Measurements from ENCODE around the gene PXDN.

DNA sequence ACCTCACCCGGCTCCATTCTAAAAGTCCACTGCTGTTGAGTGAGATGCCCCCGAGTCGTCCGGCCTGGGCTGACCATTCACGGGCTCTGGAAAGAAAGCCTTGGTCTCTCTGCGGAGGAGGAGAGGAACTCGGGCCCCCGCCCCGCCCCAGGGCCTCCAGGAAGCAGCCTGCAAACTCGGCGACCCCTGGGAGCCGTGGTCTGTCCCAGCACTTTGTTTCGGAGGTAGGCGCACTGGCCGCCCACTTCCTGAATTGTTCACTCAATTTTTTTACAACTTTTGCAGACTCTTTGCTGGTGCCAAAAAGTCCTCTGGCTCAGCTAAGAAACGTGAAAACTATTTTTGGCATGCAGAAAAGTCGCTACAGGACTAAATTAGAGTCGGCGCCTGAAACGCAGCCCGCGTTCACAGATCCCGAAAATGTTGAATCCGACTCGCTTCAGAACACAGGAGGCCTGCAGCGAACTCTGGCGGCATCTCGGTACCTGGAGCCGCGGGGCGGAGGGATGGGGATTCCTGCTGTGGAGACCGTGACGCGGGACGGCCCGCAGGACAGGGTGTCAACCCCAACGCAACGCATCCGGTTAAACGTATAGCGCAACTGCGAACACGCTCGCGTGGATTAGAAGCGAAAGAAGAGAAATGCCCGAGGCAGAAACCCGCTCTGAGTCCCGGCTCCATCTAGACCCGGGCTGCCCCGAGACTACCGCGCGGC is 1.5 kb downstream of the PXDN start:
- TF ChIP-seq, protein P1, sequence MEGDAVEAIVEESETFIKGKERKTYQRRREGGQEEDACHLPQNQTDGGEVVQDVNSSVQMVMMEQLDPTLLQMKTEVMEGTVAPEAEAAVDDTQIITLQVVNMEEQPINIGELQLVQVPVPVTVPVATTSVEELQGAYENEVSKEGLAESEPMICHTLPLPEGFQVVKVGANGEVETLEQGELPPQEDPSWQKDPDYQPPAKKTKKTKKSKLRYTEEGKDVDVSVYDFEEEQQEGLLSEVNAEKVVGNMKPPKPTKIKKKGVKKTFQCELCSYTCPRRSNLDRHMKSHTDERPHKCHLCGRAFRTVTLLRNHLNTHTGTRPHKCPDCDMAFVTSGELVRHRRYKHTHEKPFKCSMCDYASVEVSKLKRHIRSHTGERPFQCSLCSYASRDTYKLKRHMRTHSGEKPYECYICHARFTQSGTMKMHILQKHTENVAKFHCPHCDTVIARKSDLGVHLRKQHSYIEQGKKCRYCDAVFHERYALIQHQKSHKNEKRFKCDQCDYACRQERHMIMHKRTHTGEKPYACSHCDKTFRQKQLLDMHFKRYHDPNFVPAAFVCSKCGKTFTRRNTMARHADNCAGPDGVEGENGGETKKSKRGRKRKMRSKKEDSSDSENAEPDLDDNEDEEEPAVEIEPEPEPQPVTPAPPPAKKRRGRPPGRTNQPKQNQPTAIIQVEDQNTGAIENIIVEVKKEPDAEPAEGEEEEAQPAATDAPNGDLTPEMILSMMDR (IDR thresholded peaks at IDR 0.05) = peak; percentile 33 to 86 (median 68)
- no peak for TF ChIP-seq POLR2A (IDR thresholded peaks at IDR 0.05)
